Nucleus accumbens (tissue), 56 donors: ENCODE results near the gene SLC45A1.

Experiments used
- DNase-seq, 56 donors: peaks; one replicate each; lab custom pipeline; 2025; lab: John Stamatoyannopoulos, UW

Gene SLC45A1

GRCh38 chr1:8363186-8363766, 45.4 kb downstream of the SLC45A1 start:
- DNase-seq = no peak

GRCh38 chr1:8363767-8364301, 45.9 kb downstream of the SLC45A1 start:
- no peak for DNase-seq

GRCh38 chr1:8364528-8365442, 46.9 kb downstream of the SLC45A1 start:
- no peak for DNase-seq

GRCh38 chr1:8365661-8366362, 47.9 kb downstream of the SLC45A1 start:
- DNase-seq = no peak

- no peak for DNase-seq
These were observed 49.8 kb downstream of the SLC45A1 start for GRCh38 chr1:8367571-8368194.

GRCh38 chr1:8368956-8369639, 51.2 kb downstream of the SLC45A1 start:
- no peak for DNase-seq

GRCh38 chr1:8370046-8370881, 52.4 kb downstream of the SLC45A1 start:
- DNase-seq = peak in 10 of 56 donors; percentile 20 to 56 (median 38)

GRCh38 chr1:8370905-8371315, 53.0 kb downstream of the SLC45A1 start:
- peak in 6 of 56 donors; percentile 18 to 56 (median 26) for DNase-seq

- peak in 2 of 56 donors; percentile 22 to 28 for DNase-seq
These were observed 53.6 kb downstream of the SLC45A1 start for GRCh38 chr1:8371372-8371991.

- DNase-seq = no peak
These were observed 55.2 kb downstream of the SLC45A1 start for GRCh38 chr1:8373125-8373524.

GRCh38 chr1:8373581-8374241, 55.8 kb downstream of the SLC45A1 start:
- DNase-seq = peak in 29 of 56 donors; percentile 16 to 65 (median 39)

- no peak for DNase-seq
These were observed 56.4 kb downstream of the SLC45A1 start for GRCh38 chr1:8374356-8374755.

GRCh38 chr1:8374812-8375211, 56.9 kb downstream of the SLC45A1 start:
- DNase-seq = no peak

GRCh38 chr1:8376358-8376840, 58.5 kb downstream of the SLC45A1 start:
- no peak for DNase-seq

- no peak for DNase-seq
These were observed 59.5 kb downstream of the SLC45A1 start for GRCh38 chr1:8377271-8377981.

- no peak for DNase-seq
These were observed 60.3 kb downstream of the SLC45A1 start for GRCh38 chr1:8378178-8378577.

- DNase-seq = no peak
These were observed 61.1 kb downstream of the SLC45A1 start for GRCh38 chr1:8378981-8379470.
